NCI-H460 (cell line): ENCODE data around the gene OOEP. TPM values are rescaled to one million over a fixed set of nuclear protein-coding genes. Genes with fewer than 3 reads are reported as not detected.

Source experiments
- DNase-seq: peaks from one replicate; pipeline ENCODE4 v3.0.0-alpha.2; 2016; ENCODE audit warnings: low read depth; ENCODE audit errors: extremely low read depth
- total RNA-seq: library from RNA; depleted of rRNA; stranded (reverse); fragments of >200 nt; shearing (Covaris generic); gene quantifications from 2 replicates; pipeline ENCODE4 v1.2.3, GENCODE V29; 2014

Gene OOEP
- total RNA-seq, 1 experiment from 2014 or later, result not detected

- DNase-seq, result no peak
These were observed 1.8 kb downstream of the OOEP start for GRCh38 chr6:73367761-73368355.

GRCh38 chr6:73364549-73364948, 5.1 kb downstream of the OOEP start:
- no peak for DNase-seq

GRCh38 chr6:73364121-73364520, 5.6 kb downstream of the OOEP start:
- DNase-seq, result no peak

- no peak for DNase-seq
These were observed 6.2 kb downstream of the OOEP start for GRCh38 chr6:73363537-73363875.

GRCh38 chr6:73362869-73363536, 6.7 kb downstream of the OOEP start:
- DNase-seq, result no peak

- DNase-seq, result no peak
These were observed 7.3 kb downstream of the OOEP start, which contains the start of gene KHDC3L for GRCh38 chr6:73362358-73362757. TSS of gene KHDC3L (plus strand) at chr6:73362658. CDS start at chr6:73362730, 72 bp downstream.

- DNase-seq, result no peak
These were observed 15.8 kb downstream of the OOEP start, which contains the start of gene DPPA5 for GRCh38 chr6:73353636-73354593. TSS of gene DPPA5 (minus strand) at chr6:73354276. CDS start at chr6:73354225, 51 bp downstream.

- no peak for DNase-seq
These were observed 20.4 kb downstream of the OOEP start for GRCh38 chr6:73349311-73349710.

- no peak for DNase-seq
These were observed 21.0 kb downstream of the OOEP start for GRCh38 chr6:73348550-73349204.

GRCh38 chr6:73343164-73343563, 26.5 kb downstream of the OOEP start:
- no peak for DNase-seq

GRCh38 chr6:73342174-73342573, 27.5 kb downstream of the OOEP start:
- no peak for DNase-seq

GRCh38 chr6:73341335-73341734, 28.4 kb downstream of the OOEP start:
- DNase-seq, result no peak

GRCh38 chr6:73340048-73340447, 29.6 kb downstream of the OOEP start:
- DNase-seq, result no peak

GRCh38 chr6:73339340-73339739, 30.4 kb downstream of the OOEP start:
- DNase-seq, result no peak

- no peak for DNase-seq
These were observed 40.5 kb downstream of the OOEP start for GRCh38 chr6:73329201-73329600.

GRCh38 chr6:73328790-73329189, 40.9 kb downstream of the OOEP start:
- DNase-seq, result no peak

GRCh38 chr6:73325656-73326055, 44.0 kb downstream of the OOEP start:
- DNase-seq, result no peak

- no peak for DNase-seq
These were observed 46.4 kb downstream of the OOEP start for GRCh38 chr6:73323323-73323722.
